Astrocyte (in vitro differentiated cells and primary cell): ENCODE measurements around the gene TNFRSF9. TPM values are rescaled to one million over a fixed set of nuclear protein-coding genes. Genes with fewer than 3 reads are reported as not detected.

Experiments
- DNase-seq: peaks from one replicate; pipeline ENCODE4 v3.0.0-alpha.2; 2010; ENCODE audit warnings: low read depth
- FAIRE-seq: peaks from 2 replicates; lab custom pipeline; 2011; peaks lifted over from hg19 to GRCh38; lab: Jason Lieb, UNC
- H2AFZ ChIP-seq: 2 replicates; pipeline ENCODE4 v1.6.0; 2012; ENCODE audit warnings: low read depth, low read length, inconsistent platforms
- H3K27ac ChIP-seq: 2 replicates; pipeline ENCODE4 v1.5.1; 2011; ENCODE audit warnings: low read depth, low read length, inconsistent platforms
- H3K27me3 ChIP-seq: 2 replicates; pipeline ENCODE4 v1.6.0; 2011; ENCODE audit warnings: low read length, inconsistent platforms; ENCODE audit not compliant: insufficient read depth
- H3K36me3 ChIP-seq: 2 replicates; pipeline ENCODE4 v1.5.1; 2011; ENCODE audit warnings: low read length, inconsistent platforms; ENCODE audit not compliant: insufficient read depth
- H3K4me1 ChIP-seq: 2 replicates; pipeline ENCODE4 v1.5.1; 2011; ENCODE audit warnings: low read length, inconsistent platforms; ENCODE audit not compliant: insufficient read depth
- H3K4me2 ChIP-seq: 2 replicates; pipeline ENCODE4 v1.6.0; 2012; ENCODE audit warnings: low read length, inconsistent platforms
- H3K4me3 ChIP-seq: 2 replicates; pipeline ENCODE4 v1.5.1; 2011; ENCODE audit warnings: low read depth, mild to moderate bottlenecking, low read length, inconsistent platforms; ENCODE audit not compliant: insufficient read depth
- H3K79me2 ChIP-seq: 2 replicates; pipeline ENCODE4 v1.6.0; 2012; ENCODE audit warnings: mild to moderate bottlenecking, low read length, inconsistent platforms; ENCODE audit not compliant: insufficient read depth
- H3K9ac ChIP-seq: 2 replicates; pipeline ENCODE4 v1.6.0; 2012; ENCODE audit warnings: mild to moderate bottlenecking, low read length, inconsistent platforms
- H3K9me3 ChIP-seq: 2 replicates; pipeline ENCODE4 v1.5.1; 2012; ENCODE audit warnings: low read depth, mild to moderate bottlenecking, low read length, inconsistent platforms; ENCODE audit not compliant: insufficient read depth
- H4K20me1 ChIP-seq: 2 replicates; pipeline ENCODE4 v1.6.0; 2012; ENCODE audit warnings: low read length, inconsistent platforms; ENCODE audit not compliant: insufficient read depth
- H3K27ac Mint-ChIP-seq: one replicate; pipeline ENCODE4 v1.8.0; 2021; ENCODE audit warnings: mild to moderate bottlenecking, mixed read lengths; ENCODE audit not compliant: unreplicated experiment
- H3K27me3 Mint-ChIP-seq: one replicate; pipeline ENCODE4 v1.8.0; 2021; ENCODE audit warnings: low read depth, mixed read lengths; ENCODE audit not compliant: unreplicated experiment
- H3K36me3 Mint-ChIP-seq: one replicate; pipeline ENCODE4 v1.8.0; 2021; ENCODE audit warnings: low read depth, mixed read lengths; ENCODE audit not compliant: unreplicated experiment
- H3K4me1 Mint-ChIP-seq: one replicate; pipeline ENCODE4 v1.8.0; 2021; ENCODE audit warnings: low read depth, mixed read lengths; ENCODE audit not compliant: unreplicated experiment
- H3K4me3 Mint-ChIP-seq: one replicate; pipeline ENCODE4 v1.8.0; 2021; ENCODE audit warnings: mild to moderate bottlenecking, moderate library complexity, mixed read lengths; ENCODE audit not compliant: unreplicated experiment
- H3K9me3 Mint-ChIP-seq: one replicate; pipeline ENCODE4 v1.8.0; 2021; ENCODE audit warnings: mild to moderate bottlenecking, mixed read lengths; ENCODE audit not compliant: unreplicated experiment
- CTCF ChIP-seq: IDR thresholded peaks from 2 replicates; pipeline ENCODE4 v1.5.1; 2011; ENCODE audit warnings: low read depth, mild to moderate bottlenecking, inconsistent platforms, low read length, moderate library complexity; ENCODE audit not compliant: insufficient read depth
- EZH2 ChIP-seq: IDR thresholded peaks from 2 replicates; pipeline ENCODE4 v1.6.1; 2012; ENCODE audit warnings: mild to moderate bottlenecking, low read length, inconsistent platforms; ENCODE audit not compliant: insufficient read depth
- total RNA-seq: library from RNA; stranded (reverse); gene quantifications from 2 replicates; pipeline ENCODE4 v1.2.1, GENCODE V29; 2021

Gene TNFRSF9
- total RNA-seq, 1 donor from 2014 or later = 3.4 TPM

- FAIRE-seq (no peak), DNase-seq (peak; percentile 73)
- no peak overlapping the region for H3K27ac ChIP-seq
- Mint-ChIP-seq H3K4me1 (peaks cover 1% of the 10 kb centered on the region), H3K9me3 (peaks cover 2% of the 10 kb centered on the region), H3K27ac (peak overlapping the region; percentile 3), H3K4me3 (no peak overlapping the region), H3K36me3 (no peaks in the 10 kb centered on the region), H3K27me3 (no peaks in the 10 kb centered on the region)
- TF ChIP-seq EZH2 (no peak), CTCF (no peak)
- H2AFZ ChIP-seq = peak overlapping the region; percentile 29
- H3K9ac ChIP-seq = no peak overlapping the region
- H3K4me3 ChIP-seq = no peak overlapping the region
- H3K27me3 ChIP-seq = no peaks in the 10 kb centered on the region
- H3K79me2 ChIP-seq = no peaks in the 10 kb centered on the region
- no peaks in the 10 kb centered on the region for H4K20me1 ChIP-seq
- peaks cover 16% of the 10 kb centered on the region for H3K4me1 ChIP-seq
- H3K9me3 ChIP-seq = peaks cover 4% of the 10 kb centered on the region
- H3K4me2 ChIP-seq = peak overlapping the region; percentile 53
- H3K36me3 ChIP-seq = no peaks in the 10 kb centered on the region
Measured at GRCh38 chr1:7888248-7889081, 52.2 kb downstream of the TNFRSF9 start.

- peak overlapping the region; percentile 77 for H3K4me2 ChIP-seq
- H3K4me3 ChIP-seq = no peak overlapping the region
- TF ChIP-seq EZH2 (no peak), CTCF (no peak)
- peaks cover 4% of the 10 kb centered on the region for H3K9me3 ChIP-seq
- DNase-seq = peak; percentile 75
- FAIRE-seq = no peak
- no peaks in the 10 kb centered on the region for H3K27me3 Mint-ChIP-seq
- peaks cover 15% of the 10 kb centered on the region for H3K4me1 ChIP-seq
- peak overlapping the region; percentile 43 for H2AFZ ChIP-seq
- no peak overlapping the region for H3K27ac ChIP-seq
- H3K36me3 ChIP-seq = no peaks in the 10 kb centered on the region
- no peaks in the 10 kb centered on the region for H3K27me3 ChIP-seq
- H3K4me1 Mint-ChIP-seq = peaks cover 1% of the 10 kb centered on the region
- no peaks in the 10 kb centered on the region for H4K20me1 ChIP-seq
- peak overlapping the region; percentile 24 for H3K9ac ChIP-seq
- no peak overlapping the region for H3K27ac Mint-ChIP-seq
- H3K36me3 Mint-ChIP-seq = no peaks in the 10 kb centered on the region
- H3K79me2 ChIP-seq = no peaks in the 10 kb centered on the region
- no peak overlapping the region for H3K4me3 Mint-ChIP-seq
- peaks cover 2% of the 10 kb centered on the region for H3K9me3 Mint-ChIP-seq
Measured at GRCh38 chr1:7886405-7886745, 54.3 kb downstream of the TNFRSF9 start.
